ENCODE results near the gene TTYH3. TPM values are rescaled to one million over a fixed set of nuclear protein-coding genes. Genes with fewer than 3 reads are reported as not detected.

TTYH3 gene
- total RNA-seq, 1 donor from 2014 or later: 15.5 TPM

DNA sequence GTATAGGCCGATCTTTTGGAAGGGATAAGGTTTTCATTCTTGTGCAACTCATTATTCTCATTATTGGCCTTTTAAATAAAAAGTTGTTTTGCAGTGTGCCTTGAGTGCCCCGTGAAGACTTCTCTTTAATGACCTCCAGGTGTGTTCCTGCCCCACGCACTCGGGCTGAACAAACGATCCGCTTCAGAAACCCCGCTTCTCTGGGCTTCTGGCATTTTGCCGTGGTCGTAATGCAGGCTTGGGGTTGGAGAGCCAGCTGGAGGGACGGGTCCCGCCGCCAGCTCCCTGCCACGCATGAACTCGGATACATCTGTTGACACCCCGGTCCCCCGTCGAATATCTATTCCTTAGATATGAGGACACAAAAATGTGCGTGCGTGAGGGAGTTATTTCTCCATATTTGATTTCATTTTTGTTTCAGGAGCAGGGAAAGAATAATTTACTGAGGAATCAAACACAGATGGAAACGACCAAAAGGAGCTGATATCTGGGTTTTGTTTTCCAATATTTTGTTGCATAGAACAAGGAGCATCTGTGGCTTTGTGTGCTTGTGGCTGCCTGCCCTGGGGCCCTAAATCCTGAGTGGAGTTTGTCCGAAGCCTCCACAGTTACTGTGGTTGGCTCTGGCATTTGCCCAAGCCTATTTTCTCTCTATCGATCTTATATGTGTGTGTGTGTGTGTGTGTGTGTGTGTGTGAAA, 17.0 kb upstream of the TTYH3 start:
- ATAC-seq (no peak), DNase-seq (ENCODE audit: low spot score) (no peak)

DNA sequence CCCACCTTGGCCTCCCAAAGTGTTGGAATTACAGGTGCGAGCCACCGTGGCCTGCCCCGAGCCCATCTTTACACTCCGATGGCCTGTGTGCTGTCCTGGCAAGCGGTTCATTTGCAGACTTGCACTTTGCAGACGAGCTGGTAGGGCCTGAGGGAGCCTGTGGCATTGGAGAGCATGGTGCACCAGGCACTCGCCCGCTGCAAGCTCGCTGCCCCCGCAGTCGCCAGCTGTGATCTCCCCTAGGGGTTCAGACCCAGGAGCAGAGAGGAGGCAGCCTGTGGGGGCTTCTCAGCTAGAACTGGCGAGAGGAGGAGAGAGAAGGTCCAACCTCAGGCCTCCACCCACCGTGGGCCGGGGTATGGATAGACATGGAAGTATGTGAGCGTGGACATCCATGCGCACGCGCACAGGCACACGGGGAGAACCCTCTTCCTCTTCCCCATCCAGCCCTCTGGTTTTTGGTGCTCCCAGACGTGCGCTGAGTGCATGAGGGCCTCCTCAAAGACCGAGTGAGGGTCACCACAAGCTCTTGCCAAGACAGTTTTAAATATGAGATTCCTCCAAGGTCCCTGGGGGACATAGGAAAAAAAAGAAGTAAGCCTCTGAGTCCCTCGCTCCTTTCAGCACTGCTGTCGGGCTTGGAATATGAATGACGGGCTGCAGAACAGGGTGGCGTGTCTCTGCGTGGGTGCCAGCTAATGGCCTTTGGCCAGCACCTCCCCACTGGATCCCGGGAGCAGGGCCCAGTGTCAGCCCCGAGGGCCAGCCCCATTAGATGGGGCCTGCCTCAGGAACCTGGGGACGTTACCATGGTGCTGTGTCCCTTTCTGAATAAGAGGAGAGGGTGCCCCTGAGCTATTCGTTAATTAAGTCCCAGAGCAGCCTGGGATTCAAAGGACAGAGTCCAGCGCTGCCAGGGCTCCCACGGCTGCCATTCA, 15.1 kb upstream of the TTYH3 start:
- DNase-seq (ENCODE audit: low spot score) (no peak), ATAC-seq (no peak)

DNA sequence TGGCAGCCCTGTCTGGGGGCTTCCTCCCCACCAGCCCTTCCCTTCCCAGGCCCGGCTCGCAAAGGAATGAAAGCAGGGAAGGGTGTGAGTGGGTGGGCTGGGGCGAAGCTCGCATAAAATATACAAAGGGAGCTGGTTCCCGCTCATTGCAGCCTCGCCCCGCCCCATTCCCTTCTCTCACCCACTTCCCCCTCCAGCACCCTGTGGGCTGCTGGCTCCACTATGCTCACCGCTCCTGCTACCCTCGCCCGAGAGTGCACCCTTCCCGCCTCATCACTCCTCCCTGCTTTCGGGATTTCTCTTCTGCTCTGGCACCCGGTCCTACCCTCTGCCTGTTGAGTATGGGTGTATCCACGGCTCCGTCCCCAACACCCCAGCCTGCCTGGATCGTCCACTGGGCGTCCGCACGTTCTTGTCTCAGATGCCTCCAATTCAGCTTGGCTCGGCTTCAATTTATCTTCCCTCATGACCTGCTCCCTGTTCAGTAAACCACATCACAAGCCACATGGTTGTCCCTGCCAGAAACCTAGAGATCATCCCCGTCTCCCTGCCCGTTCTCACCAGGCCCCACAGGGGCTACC, 14.4 kb upstream of the TTYH3 start:
- ATAC-seq (no peak), DNase-seq (ENCODE audit: low spot score) (no peak)

DNA sequence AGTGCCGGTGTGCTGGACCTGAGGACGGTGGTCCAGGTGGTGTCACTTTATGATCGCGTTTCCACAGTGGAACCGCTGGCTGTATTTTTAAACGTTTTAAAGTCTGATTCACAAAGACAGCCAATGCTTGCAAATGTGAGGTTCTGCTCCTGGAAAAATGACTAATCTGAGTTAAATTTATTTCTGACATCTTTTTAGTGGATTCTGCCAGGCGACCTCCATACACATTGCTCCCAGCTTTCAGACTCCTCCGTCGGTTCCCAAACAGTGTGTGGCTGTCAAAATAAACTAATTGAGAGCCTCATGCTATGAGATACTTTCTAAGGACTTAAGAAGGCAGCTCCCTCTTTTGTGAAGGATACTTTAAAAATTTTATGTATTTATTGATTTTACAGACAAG, 12.7 kb upstream of the TTYH3 start:
- ATAC-seq (no peak), DNase-seq (ENCODE audit: low spot score) (no peak)

DNA sequence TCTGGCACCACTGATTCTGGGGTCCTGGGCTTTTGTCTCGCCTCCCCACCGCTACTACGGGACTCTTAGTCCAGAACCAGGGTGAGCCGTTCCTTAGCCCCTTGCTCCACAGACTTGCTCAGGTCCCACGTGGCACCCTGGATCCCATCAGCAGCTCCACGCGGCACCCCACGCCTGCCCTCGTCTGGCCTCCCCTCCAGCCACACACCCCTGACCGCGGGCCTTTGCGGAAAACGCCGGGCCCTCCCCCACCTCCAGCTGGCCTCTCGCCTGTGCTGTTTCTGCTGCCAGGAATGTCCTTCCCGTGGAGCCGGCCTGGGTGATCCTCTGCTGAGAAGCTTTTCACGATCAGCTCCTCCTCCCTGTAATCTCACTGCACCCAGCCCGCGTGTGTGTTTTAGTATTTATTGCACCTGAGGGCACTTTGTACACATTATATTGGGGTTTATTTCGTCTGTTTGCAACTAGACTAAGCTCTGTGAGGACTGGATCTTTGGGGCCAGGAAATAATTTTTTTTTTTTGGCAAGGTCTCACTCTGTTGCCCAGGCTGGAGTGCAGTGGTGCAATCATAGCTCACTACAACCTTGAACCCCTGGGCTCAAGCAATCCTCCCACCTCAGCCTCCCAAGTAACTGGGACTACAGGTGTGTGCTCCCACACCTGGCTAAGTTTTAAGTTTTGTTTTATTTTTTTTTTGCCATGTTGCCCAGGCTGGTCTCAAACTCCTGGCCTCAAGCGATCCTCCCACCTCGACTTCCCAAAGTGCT, 10.5 kb upstream of the TTYH3 start:
- ATAC-seq (peak; percentile 84), DNase-seq (ENCODE audit: low spot score) (peak; percentile 82)

DNA sequence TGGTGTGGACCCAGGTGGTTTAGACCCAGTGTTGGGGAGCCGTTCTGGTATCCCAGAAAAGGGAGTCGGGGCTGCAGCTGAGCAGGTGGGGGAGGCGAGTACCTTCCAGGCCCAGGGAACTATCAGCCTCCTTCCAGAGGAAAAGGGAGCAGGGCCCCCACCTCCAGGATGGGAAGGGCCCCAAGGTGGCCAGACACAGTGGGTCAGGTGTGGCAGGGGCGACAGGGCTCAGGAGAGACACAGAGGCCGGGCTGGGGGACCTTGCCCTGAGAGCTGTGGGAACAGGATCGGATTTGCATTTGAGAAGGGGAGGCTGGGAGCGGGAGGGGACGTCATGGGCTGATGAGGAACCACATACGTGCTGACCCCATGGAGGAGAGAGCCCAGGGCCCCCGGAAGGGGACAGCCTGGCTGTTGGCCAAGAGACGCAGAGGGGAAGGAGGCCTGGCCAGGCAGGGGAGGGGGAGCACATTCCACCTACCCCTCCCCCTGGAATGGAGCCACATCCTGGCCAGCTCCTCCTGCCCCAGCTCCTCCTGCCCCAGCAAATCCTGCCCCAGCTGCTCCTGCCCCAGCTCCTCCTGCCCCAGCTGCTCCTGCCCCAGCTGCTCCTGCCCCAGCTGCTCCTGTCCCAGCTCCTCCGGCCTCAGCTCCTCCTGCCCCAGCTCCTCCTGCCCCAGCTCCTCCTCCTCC, 9.7 kb upstream of the TTYH3 start:
- DNase-seq (ENCODE audit: low spot score) (no peak), ATAC-seq (no peak)

DNA sequence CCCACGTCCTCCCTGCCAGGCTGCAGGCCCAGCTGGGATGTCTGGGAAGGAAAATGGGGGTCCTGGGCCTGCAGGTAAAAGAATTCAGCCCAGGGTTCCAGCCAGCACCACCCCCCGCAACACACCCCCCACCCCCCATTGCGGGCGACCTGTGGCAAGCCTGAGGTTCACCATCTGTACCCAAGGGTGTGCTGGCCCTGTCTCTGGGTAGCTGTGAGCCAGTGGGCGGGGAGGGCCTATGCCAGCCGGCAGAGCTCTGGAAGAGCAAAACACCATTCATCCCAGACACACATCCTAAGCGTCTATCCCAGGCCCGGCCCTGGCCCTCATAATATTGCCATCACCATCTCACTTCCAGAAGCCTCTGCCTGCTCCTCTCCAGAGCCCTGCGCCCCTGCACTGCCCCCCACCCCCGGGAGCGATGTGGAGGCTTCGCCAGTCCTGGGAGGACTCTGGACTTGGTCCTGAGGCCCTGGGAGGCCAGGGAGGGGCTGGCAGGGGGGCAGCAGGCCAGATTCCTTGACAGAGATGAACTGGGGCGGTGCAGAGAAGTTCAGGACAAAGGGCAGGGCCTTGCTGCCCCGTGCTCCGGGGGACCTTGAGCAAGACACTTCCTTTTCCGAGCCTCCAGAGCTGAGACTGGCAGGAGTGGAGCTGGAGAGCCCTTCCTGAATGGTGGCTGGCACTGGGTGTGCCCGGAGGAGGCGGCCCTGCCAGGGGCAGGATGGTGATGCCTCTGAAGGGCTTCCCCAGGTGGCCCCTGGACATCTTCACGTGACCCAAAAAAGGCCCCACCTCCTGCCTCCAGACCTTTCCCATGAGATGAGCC, 8.7 kb upstream of the TTYH3 start:
- no peak for DNase-seq (ENCODE audit: low spot score)

DNA sequence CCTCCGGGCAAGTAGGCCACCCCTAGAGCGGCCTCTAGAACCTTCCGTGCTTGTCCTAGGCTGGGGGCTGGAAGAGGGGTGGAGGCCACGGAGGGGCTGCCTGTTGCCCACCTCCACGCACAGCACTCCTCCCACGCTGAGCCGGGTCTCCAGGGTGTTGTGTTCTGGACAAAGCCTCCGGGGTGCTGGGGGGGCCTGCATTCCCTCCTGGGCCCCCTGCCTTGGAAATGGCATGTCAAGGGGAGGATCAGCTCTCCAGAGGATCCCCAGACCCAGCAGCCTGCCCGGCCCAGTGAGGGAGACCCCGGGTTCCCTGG, 8.1 kb upstream of the TTYH3 start:
- DNase-seq (ENCODE audit: low spot score): no peak
- ATAC-seq: no peak

More for the DNA sequence above, 8.7 kb upstream of the TTYH3 start:
- peak; percentile 58 for ATAC-seq

DNA sequence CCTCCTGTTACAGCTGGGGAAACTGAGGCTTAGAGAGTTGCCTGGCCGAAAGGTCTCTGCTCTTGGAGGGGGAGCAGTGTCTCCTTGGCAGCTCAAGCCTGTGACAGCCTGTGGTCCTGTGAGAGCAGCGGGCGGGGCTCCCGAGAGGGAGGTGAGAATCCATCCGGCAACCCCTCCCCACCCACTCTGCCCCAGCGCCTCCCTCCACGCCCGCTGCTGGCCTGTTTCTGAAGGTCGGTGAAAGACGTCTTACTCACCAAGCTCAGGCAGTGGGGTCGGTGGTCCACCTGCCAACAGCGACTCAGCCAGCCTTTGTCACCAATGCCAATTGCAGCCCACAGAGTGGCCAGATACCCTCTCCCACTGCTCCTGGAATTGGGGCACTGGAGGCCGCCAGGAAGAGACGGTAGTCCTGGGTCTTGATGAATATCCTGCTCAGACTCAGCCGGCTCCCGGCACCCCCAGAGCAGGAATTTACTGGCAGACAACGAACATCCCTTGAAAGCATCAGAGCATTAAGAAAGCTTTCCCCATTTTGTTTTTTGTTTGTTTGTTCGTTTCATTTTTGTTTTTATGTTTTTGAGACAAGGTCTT, 7.4 kb upstream of the TTYH3 start:
- ATAC-seq (no peak), DNase-seq (ENCODE audit: low spot score) (no peak)

DNA sequence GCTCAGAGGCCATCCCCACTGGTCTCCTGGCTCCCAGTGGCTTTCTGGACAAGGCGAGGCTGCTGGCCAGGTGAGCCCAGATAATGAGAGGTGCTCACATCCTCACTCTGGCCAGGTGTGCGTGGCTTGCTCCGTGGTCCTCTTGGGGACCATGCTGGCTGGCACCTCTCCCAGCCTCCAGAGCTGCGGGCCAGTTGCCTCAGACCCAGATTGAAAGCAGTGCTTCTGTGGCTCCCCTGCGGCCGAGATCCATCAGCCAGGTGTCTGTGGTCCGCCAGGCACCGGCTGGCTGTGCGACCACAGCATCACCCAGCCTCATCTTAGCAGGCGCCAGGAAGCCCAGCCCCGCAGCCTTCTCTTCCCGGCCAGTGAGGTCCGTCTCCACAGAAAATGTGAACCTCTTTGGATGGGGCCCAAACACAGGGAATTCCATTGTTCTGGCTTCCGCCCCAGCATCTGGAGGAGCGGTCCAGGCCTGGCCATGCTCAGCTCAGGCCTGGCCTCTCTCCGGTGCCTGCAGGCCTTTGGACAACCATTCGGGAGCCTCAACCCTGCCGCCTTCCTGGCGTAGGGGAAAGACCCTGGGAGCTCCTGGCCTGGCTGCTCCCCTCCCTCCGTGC, 5.2 kb upstream of the TTYH3 start:
- no peak for ATAC-seq
- DNase-seq (ENCODE audit: low spot score): no peak

DNA sequence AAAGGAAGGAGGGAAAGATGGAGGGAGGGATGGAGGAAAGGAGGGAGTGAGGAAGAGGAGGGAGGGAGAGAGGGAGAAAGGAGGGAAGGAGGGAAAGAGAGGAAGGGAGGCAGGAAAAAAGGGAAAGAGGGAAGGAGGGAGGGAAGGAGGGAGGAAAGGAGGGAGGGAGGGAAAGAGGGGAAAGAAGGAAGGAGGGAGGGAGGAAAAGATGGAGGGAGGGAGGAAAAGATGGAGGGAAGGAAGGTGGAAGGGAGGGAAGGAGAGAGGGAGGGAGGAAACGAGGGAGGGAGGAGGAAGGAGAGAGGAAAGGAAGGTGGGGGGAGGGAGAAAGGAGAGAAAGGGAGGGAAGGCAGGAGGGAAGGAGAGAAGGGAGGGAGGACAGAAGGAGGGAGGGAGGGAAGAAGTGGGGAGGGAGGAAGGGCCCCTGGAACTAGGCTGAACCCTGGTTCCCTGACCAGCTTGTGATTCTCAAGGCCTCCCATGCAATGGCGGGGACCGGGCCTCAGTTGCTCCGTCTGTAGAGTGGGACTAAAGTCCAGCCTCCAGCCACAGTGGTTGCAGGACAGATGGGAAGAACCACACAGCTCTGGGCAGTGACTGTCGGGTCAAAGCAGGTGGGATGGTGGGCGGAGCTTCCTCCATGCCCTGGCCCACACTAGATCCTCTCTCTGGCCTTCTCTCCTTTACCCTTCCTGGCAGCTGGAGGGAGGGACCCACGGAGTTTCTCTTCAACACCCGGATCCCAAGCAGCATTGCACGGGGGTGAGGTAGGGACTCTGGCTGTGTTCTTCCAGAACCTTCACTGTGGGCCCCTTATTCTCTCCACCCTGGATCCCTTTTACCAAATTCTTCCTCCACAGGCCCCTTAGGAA, 4.3 kb upstream of the TTYH3 start:
- DNase-seq (ENCODE audit: low spot score) (no peak), ATAC-seq (no peak)

DNA sequence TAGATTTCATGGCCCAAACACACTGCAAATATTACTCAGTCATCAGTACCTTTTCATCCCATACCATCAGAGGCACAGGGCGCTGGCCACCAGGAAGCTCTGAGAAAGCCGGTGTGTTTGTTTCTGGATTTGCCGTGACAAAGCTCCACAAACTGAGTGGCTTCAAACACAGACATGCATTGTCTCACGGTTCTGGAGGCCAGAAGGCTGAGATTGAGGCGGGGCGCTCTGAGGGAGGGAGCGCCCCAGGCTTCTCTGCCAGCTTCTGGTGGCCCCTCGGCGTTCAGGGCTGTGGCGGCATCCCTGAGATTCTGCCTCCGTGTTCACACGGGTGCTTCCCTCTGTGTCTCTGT, 3.7 kb upstream of the TTYH3 start:
- DNase-seq (ENCODE audit: low spot score) (no peak), ATAC-seq (no peak)

DNA sequence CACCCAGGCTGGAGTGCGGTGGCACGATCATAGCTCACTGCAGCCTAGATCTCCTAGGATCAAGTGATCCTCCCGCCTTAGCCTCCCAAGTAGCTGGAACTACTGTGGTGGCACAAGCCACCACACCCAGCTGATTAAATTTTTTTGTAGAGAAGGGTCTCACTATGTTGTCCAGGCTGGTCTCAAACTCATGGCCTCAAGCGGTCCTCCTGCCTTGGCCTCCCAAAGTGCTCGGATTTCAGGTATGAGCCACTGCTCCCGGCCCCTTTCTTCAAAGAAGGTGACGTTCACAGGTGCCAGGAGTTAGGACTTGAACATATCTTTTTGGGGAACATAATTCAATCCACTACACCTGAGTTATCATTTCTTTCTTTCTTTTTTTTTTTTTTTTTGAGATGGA, 2.9 kb upstream of the TTYH3 start:
- no peak for DNase-seq (ENCODE audit: low spot score)
- ATAC-seq: no peak

DNA sequence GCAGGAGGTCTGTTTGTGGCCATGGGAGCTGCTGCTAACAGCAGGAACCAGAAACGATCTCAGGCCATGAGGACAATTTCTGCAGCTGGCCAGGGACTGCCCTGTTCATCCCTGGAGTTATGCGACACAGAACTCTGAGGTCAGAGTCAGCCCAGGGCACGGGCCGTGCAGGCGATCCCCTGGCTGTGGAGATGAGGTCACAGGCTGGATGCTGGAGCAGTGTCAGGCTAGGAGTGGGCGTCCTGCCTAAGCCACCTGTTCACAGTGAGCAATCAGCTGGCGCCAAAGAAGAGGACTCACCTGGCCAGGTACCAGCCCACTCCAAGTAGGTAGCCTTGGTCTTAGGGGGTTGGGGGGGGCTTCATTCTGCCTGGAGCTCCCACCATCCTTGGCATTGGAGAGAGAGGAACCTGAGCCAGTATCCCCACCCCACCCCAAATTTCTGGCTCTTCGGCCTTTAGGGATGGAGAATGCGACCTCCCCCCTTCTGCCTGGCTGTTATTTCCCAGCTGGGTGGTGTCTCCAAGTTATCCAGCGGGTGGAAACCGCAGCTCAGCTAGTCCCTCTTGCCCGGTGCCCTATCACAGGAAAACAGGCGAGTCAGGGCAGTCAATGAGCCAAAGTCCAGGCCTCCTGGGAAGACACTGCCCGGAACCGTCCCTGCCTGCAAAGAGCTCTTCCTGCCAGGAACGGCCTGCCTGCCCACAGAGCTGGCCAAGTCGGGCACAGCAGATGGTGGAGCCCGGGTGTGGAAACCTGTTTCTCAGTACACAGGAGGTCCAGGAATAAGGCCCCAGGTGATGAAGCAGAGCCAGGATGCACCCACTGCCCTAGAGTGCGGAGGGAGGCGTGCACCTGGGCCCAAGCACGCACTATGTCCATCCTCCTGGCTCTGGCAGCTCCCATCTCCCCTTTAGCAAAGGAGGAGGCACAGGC, 1.8 kb upstream of the TTYH3 start:
- DNase-seq (ENCODE audit: low spot score): peak; percentile 94
- peak; percentile 69 for ATAC-seq

DNA sequence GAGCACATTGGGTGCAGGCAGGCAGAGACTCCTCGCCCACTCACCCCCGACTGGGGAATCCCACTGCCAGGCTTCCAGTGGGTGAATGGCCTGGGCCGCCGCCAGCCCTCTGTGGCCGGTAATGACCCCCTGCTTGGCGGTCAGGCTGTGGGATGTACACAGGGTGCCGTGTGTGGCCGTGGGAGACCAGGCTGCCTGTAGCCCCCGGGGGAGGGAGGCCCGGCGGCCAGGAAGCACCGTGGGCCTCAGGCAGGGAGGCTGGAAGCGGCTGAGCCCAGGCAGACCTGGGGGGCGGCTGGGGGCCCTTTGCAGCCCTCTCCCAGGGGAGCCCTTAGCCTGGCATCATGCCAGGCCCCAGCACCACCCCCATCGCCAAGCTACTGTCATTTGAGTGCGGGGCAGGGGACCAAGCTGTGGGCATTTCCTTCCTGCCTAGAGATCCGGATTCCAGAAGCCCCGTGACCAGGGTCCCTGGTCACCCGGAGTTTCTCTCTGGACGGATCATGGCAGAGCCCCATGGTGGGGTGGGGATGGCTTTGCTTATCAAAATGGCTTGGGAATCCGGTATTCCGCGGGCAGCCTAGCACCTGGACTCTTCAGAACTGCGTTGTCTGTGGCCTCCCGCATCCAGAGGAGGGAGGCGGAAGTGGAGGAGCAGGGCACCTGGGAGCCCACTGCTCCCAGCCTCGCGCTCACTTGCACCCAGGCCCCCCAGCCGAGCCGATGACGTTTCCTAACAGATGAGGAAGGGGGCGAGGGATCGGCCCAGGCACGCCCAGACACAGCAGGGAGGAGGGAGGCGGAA, 1.1 kb downstream of the TTYH3 start:
- ATAC-seq: peak; percentile 5
- peak; percentile 77 for DNase-seq (ENCODE audit: low spot score)

Data from left lobe of liver (tissue), 2 donors.